ENCODE results near the gene UNC13D. TPM values are rescaled to one million over a fixed set of nuclear protein-coding genes. Genes with fewer than 3 reads are reported as not detected.

Gene UNC13D
- total and polyA plus RNA-seq, 9 of the 15 experiments (the other 6 are each of a cell fraction or from before 2014, with no cell fraction given): 0.86 to 244 (median 69.2) TPM

GRCh38 chr17:75785016-75785890, 59.0 kb downstream of the UNC13D start (continued):
- TF ChIP-seq ZNF561 (CRISPR knock-in tag; conservative IDR thresholded peaks at IDR 0.05) (no peak; the same call in 1 of the 2 replicates), SMAD3 (CRISPR knock-in tag; conservative IDR thresholded peaks at IDR 0.05) (0 out of 2 replicates have a peak, but pooled peaks have one; percentile 64), ZBTB7A (IDR thresholded peaks at IDR 0.05; ENCODE audit: borderline replicate concordance, control insufficient read depth, low read depth, low read length) (no peak), CHAMP1 (IDR thresholded peaks at IDR 0.05) (peak; percentile 18; the same call in 1 of the 2 replicates), ZNF398 (CRISPR knock-in tag; IDR thresholded peaks at IDR 0.05) (no peak), SP2 (IDR thresholded peaks at IDR 0.05; ENCODE audit: extremely low read depth, low read depth, low read length, poor library complexity, severe bottlenecking) (no peak), SIN3A (IDR thresholded peaks at IDR 0.05; ENCODE audit: borderline replicate concordance in 2 of 2, control insufficient read depth in 1 of 2, low read depth in 2 of 2, low read length in 2 of 2) (no peak), NFATC3 (IDR thresholded peaks at IDR 0.05) (no peak), E2F8 (IDR thresholded peaks at IDR 0.05; ENCODE audit: low read depth, partially characterized antibody) (peak; percentile 81), ZNF395 (CRISPR knock-in tag; IDR thresholded peaks at IDR 0.05) (peak; percentile 97), HINFP (tag; conservative IDR thresholded peaks at IDR 0.05; ENCODE audit: low read depth) (peak; percentile 72)
